Heart left ventricle (tissue), 13 donors: ENCODE measurements around the gene VGLL3.

Source experiments
- POLR2A ChIP-seq, 2 donors: fragments of 450-650 bp; IDR thresholded peaks; one replicate each; pipeline ENCODE4 v1.6.1; 2017; ENCODE audit warnings: antibody characterized with exemption in 2 of 2, mild to moderate bottlenecking in 2 of 2, moderate library complexity in 2 of 2
- TF ChIP-seq, protein P1 (sequence below), 12 donors: fragments of 200-600 bp; sonication (generic) in 4 of 12; IDR thresholded peaks; one replicate each; pipeline versions ENCODE4 v1.5.0 to v1.8.0; 2018 to 2022; ENCODE audit warnings: antibody characterized with exemption in 12 of 12, mild to moderate bottlenecking in 5 of 12
- donor health status: ischemic (EF 13 %, LVEDD 7.1; RV severe dilation, severe dysfunction).
- donor health status: DM: no; HTN: yes; CAD: no.
- donor health status: DM: no; HTN: no; CAD: no.
- donor health status: ischemic (EF 25% LVEDD 6.9; RV normal size, moderate dysfunction).
- donor health status: ischemic (EF 25% LVEDD 5.7; RV mildly dilated, moderate dysfunction).
- donor health status: ischemic (EF 35%, LVEDD 5.7; RV mildly dilated, moderate dysfunction).
- donor health status: nonischemic (EF 11% LVEDD 7.7; RV severe dilation, severe dysfunction).
- donor health status: DM: yes; HTN: yes; CAD: no.
- donor health status: PGD.
- donor health status: ischemic (EF 29% LVEDD 5.4; RV normal size, mild dysfunction).
- donor health status: nonischemic (EF 23%, LVEDD 6.1; RV moderate dilation, normal function).

DNA sequence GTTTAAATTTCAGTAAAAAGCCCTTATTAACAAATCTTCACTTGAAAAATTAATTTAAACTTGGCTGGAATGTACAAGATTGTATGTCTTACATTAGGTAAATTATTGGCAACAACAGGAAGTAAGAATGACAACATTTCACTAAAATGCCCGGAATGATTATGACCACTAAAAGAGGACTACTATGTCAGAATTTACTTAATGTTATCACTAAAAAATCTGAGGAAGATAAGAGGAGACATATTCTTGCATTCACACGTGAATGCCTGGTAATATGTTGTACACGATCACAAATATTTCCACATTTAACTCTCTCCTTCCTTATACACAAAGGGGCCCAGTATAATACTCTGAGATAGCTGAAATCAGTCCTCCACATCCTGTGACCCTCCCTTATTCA lies 29.7 kb downstream of the VGLL3 start:
- TF ChIP-seq, protein P1, sequence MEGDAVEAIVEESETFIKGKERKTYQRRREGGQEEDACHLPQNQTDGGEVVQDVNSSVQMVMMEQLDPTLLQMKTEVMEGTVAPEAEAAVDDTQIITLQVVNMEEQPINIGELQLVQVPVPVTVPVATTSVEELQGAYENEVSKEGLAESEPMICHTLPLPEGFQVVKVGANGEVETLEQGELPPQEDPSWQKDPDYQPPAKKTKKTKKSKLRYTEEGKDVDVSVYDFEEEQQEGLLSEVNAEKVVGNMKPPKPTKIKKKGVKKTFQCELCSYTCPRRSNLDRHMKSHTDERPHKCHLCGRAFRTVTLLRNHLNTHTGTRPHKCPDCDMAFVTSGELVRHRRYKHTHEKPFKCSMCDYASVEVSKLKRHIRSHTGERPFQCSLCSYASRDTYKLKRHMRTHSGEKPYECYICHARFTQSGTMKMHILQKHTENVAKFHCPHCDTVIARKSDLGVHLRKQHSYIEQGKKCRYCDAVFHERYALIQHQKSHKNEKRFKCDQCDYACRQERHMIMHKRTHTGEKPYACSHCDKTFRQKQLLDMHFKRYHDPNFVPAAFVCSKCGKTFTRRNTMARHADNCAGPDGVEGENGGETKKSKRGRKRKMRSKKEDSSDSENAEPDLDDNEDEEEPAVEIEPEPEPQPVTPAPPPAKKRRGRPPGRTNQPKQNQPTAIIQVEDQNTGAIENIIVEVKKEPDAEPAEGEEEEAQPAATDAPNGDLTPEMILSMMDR (IDR thresholded peaks at IDR 0.05) = no peak
- no peak for TF ChIP-seq POLR2A (IDR thresholded peaks at IDR 0.05)
